Caki2 (cell line): ENCODE measurements around the gene FGFR2. TPM values are rescaled to one million over a fixed set of nuclear protein-coding genes. Genes with fewer than 3 reads are reported as not detected.

Experiments
- DNase-seq: peaks from one replicate; pipeline ENCODE4 v3.0.0-alpha.2; 2015; ENCODE audit warnings: low read depth
- in situ Hi-C: cut with HindIII; loops from 2 replicates; pipeline ENCODE4 v1.10.0; 2016; ENCODE audit warnings: low sequenced_read_pairs, low pct_unique_long_range_greater_than_20kb, mixed read lengths
- total RNA-seq: library from RNA; depleted of rRNA; stranded (reverse); fragments of >200 nt; shearing (Covaris generic); gene quantifications from 2 replicates; pipeline ENCODE4 v1.2.3, GENCODE V29; 2014; ENCODE audit warnings: low replicate concordance; rRNA removed

Gene FGFR2
- 7.4 and 13.5 TPM in 2 replicates for total RNA-seq

DNA sequence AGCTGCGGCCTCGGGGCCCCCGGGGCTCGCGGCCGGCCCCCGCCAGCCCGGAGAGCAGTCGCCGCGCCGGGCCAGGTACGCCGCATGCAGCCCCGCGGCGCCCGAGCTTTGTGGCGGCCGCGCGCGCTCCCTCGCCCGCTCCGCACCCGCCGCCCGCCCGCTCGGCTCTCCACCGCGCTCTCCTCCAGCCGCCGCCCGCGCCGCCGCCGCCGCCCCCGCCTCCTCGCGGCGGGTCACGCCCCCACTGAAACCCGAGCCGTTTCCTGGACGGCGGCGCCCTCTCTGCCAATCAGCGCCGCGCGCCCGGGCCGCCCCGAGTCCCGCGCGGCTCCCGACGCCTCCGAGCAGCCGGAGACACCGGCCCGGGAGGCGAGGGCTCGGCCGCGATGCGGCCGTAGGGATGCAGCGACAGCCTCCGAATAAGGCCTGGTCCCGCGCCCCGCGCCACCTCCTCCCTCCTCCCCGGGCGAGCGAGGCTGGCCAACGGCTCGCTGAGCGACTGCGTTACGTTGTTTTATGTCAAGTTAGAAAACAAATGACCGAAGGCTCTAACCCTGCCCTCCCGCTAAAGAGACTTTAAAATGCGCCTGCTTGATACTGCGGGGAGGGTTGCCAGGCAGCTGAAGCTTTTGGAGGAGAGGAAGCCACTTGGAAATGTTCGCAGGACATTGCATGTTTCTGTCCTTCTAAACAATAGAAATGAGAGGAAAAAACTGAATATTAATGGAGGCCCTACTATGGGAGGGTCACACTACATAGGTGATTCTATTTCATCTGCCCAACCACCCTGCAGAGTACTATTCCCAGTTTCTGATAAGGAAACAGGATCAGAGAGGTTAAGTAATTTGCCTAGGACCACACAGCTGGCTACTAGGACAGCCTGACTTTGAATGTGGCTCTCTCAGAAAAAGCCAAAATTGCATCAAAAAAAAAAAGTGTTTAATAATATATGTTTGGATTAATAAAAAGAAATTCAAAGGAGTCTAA is at the start of gene FGFR2:
FGFR2 (minus strand) TSS at position 182 of the 987 bp plus-strand sequence. CDS start 4,627 bp downstream, outside the sequence.
- in situ Hi-C loops: no loop called here
- DNase-seq: peak; percentile 86

DNA sequence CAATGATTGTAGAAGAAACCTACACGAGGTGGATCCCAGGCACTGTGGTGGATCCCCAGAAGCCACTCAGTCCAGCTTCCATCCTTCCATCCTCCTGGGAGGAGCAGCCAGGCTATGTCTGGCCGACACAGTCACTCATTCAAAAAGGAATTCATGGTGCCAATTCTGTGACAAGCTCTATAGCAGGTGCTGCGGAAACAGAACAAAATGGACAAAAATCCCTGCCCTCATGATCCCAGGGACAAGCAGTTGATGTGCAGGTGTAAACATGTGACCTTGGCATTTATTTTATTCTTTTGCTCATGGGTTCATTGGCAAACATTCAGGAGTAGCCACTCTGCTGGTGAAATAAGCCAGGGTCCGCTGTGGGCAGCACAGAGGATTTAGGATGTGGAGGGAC is 49.2 kb upstream of the FGFR2 start:
- in situ Hi-C loops: no loop called here
- DNase-seq: no peak

DNA sequence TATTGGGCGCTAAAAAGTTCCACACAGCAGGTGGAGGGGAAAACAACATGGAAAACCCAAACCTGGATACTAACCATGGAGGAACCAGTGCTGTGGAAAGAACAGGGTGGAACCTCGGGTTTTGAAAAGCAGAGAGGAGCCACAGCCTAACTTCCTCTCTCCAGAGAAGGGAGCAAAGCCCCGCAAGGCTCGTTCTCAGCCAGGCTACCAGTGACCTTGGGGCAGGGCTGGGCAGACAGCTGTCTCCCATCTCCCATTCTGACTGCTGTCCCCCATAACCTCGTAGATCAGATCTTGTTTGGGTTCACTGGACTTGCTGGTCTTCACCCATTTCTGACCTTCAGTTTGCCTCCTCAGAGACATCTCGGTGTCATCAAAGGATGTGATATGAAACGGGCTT is 47.5 kb upstream of the FGFR2 start:
- DNase-seq: no peak
- in situ Hi-C loops: no loop called here

GRCh38 chr10:121644501-121644900 is 46.3 kb upstream of the FGFR2 start:
- in situ Hi-C loops: no loop called here
- no peak for DNase-seq

DNA sequence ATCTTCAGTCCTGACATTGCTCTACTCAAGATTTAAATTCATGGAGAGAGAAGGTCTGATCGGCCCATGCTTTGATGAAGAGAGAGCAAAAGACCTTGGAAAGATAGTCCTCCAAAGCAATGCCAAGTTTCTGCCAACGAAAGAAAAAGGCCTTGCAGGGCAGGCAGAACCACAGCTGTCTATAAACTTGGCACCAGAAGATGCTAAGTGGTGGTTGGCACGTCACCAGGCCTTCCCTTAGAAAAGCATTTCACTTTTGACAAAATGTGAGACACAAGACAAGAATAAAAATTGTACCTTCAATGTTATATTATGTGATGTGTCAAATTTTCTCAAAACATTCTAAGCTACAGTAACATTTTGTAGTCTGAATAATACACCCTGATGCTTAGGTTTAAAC is 42.0 kb upstream of the FGFR2 start:
- in situ Hi-C loops: no loop called here

DNA sequence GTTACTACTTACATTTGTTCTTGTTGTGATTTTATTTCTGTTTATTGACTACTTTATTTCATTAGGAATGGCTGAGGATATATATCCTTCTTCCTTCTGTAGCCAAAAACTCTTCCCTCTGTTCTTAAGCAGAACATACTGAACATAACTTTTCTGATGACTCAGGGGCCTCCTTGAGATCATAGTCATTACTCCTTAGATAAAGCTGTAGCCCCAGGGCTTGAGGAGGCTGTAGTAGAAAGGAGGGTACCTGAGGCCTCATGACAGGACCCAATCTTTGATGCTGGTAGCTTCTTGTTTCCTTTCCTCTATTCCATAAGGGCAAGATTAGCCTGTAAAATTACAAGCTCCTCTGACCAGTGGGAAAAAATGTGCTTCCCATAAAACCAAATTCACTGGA is 41.2 kb upstream of the FGFR2 start:
- in situ Hi-C loops: no loop called here
- no peak for DNase-seq

More for the DNA sequence above, 42.0 kb upstream of the FGFR2 start:
- DNase-seq: no peak

GRCh38 chr10:121637437-121637836 is 39.2 kb upstream of the FGFR2 start:
- no peak for DNase-seq
- in situ Hi-C loops: no loop called here

- in situ Hi-C loops: no loop called here
- no peak for DNase-seq
Observed at GRCh38 chr10:121633056-121633455, 34.8 kb upstream of the FGFR2 start.

GRCh38 chr10:121631365-121632029 is 33.3 kb upstream of the FGFR2 start:
- DNase-seq: no peak
- in situ Hi-C loops: no loop called here

- DNase-seq: no peak
- in situ Hi-C loops: no loop called here
Observed at GRCh38 chr10:121628859-121629258, 30.6 kb upstream of the FGFR2 start.

DNA sequence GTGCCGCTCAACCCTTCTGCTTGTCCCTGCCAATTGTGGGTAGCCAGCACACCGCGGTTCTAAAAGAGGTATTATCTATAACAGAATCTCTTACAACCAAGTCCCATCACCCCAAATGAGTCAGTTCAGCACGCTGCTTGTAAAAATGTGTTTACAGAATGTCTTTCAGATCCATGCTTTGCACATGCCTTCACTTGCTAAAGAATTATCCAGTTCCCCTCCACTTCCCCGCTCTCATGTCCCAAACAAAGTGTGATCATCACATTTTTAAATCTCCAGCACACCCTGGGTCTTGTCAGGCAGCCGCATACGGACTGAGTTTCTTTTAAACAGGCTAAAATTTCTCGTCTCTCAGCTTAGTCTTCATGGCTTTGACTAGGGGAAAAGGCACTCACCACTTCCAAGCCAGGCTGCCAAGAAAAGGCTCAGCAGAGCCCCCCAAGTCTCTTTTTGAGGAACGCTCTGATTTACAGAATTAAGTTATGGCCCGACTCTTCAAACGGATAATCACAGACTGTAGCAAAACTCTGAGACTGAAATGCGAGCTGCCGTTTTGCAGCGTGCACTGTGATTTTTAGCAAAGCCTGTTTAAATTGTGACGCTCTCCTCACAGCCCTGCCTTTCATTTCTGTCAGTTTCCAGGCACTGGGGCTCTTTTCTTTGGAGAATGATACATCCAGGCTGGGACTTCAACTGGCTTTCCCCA is 29.8 kb upstream of the FGFR2 start:
- in situ Hi-C loops: no loop called here

GRCh38 chr10:121624836-121625486 is 26.7 kb upstream of the FGFR2 start:
- DNase-seq: no peak
- in situ Hi-C loops: no loop called here

More for the DNA sequence above, 29.8 kb upstream of the FGFR2 start:
- DNase-seq: no peak

DNA sequence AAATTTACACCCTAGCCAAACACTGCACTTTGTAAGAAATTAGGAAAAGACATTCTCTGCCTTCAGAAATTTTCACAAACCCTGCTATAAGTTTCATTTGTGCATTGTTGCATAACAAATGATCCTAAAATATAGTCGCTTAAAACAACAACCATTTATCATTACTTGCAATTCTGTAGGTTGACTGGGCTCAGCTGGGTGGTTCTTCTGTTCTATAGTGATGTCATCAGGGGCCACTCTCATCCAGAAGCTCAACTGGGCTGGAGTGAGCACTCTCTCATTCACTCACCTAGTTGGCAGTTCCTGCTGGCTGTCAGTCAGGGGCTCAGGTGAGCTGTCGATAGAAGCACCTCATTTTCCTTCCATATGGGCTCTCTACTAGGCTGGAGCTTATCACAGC is 20.7 kb upstream of the FGFR2 start:
- no peak for DNase-seq
- in situ Hi-C loops: no loop called here

DNA sequence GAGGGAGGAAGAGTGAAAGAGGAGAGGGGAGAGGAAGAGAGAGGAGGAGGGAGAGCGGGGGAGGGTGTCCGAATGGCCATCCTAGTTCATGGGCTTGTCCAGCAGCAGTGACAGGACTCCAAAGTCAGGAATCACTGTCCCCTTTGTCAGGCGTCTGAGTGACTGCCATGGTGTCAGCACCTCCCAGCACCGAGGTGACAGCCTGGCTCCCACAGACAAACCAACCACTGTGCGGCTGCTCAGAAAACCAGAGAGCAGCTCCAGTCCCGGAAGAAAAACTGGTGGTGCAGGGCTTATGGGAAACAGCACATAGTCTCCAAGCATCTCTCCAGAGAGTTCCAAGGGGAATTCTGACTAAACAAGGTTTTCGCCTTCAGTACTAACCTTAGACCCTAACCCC is 18.9 kb upstream of the FGFR2 start:
- DNase-seq: no peak
- in situ Hi-C loops: no loop called here

DNA sequence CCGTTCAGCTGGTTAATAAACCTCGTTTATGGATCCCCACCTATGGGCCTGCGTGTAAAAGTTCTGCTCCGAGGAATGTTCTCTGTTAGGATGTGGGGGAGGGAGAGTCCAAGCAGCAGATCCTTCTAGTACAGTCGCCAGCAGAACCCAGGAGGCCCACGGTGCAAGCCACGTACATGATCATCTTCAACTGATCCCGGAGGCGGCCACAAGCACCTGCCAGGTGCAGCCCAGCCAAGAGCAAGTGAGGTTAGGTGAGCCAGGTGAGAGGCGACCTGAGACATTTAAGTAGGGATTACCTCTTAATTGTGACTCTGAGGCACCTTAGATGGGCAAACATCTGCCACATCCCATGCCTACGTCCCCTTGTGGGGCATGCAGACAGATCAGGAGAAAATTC is 18.0 kb upstream of the FGFR2 start:
- no peak for DNase-seq
- in situ Hi-C loops: no loop called here

DNA sequence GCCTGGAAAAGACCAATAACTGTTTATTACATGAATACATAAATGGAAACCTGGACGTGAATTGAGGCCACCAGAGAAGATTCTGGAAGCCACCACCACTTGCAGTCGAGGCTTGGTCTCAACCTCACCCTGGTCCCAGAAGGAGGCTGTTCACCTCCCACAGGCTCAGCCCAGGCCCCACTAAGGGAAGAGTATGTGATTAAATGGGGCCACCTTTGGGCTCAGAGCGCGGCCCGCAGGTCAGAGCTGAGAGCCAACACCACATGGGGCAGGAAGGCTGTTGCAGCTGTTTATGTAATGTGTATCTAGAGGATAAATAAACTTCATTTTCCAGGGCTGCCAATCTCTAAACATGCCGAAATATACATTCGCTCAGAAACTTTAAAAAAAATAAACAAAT is 17.6 kb upstream of the FGFR2 start:
- in situ Hi-C loops: no loop called here

DNA sequence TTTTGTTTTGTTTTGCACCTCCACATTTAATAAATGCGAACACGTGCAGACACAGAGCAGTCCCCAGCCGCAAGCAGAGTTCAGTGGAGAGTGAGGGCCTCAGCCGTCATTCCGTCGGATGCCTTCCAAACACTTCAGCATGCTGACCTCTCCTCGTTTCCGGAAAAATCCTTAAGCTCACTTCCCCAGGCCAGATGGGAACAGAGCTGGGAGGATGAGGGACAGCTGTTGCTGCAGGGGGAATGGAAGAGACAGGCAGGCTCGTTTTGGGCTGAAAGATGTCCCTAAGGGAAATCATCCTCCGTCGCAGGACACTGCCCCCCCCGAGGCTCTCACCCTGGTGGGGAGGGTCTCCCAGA is 17.2 kb upstream of the FGFR2 start:
- DNase-seq: no peak
- in situ Hi-C loops: no loop called here

More for the DNA sequence above, 17.6 kb upstream of the FGFR2 start:
- DNase-seq: no peak
